Measurements from ENCODE around the gene IGLL5.
"Not testable (repeated sequence)": the region's sequence is repeated elsewhere in the genome, so short reads cannot be mapped to it uniquely, and the experiment has no call there.

Gene IGLL5

GRCh38 chr22:22884010-22884887 lies 3.4 kb upstream of the IGLL5 start:
- peak; percentile 25 for DNase-seq (ENCODE audit: low spot score)

DNA sequence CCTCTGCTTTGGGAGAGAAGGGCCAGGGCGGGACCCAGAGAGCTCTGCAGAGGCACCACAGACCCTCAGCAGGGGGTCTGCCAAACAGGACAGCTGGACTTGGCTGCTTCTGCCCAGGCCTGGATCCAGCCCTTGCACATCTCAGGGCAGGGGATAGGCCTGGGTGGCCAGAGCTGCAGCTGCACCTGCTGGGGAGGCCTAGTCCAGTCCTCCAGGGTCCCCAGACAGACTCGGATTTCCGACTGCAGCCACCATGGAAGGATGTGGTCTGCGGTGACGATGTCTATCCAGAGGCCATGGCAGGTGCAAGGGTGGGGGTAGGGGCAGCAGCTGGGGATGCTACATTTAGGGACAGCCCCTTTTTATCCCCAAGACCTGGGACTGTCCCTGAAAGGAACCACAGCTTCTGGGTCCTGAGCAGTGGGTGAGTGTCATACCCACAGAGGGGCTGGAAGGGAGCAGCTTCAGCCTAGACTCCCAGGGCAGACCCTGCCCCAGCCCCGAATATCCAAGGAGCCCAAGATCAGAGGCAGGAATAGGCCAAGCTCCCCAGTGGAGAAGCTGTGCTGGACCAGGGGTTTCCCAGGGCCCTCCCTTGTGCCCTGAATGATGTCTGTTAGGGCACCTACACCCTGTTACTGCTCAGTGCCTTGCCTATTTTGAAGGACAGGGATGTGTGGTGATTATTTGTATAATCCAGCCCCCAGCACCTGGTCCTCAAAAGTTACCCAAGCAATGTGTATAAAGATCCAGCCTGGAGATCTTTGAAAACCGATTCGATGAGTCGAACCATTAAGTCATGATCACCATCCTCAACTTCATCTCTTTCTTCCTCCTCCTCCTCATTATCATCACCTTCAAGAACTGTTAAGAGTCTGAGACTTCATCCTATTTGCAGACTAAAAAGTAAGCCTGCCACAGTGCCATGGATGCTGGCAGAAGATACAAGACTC lies 2.5 kb upstream of the IGLL5 start:
- DNase-seq (ENCODE audit: low spot score): no peak

- DNase-seq (ENCODE audit: low spot score): no peak
Observed at GRCh38 chr22:22886546-22886945, 1.1 kb upstream of the IGLL5 start.

DNA sequence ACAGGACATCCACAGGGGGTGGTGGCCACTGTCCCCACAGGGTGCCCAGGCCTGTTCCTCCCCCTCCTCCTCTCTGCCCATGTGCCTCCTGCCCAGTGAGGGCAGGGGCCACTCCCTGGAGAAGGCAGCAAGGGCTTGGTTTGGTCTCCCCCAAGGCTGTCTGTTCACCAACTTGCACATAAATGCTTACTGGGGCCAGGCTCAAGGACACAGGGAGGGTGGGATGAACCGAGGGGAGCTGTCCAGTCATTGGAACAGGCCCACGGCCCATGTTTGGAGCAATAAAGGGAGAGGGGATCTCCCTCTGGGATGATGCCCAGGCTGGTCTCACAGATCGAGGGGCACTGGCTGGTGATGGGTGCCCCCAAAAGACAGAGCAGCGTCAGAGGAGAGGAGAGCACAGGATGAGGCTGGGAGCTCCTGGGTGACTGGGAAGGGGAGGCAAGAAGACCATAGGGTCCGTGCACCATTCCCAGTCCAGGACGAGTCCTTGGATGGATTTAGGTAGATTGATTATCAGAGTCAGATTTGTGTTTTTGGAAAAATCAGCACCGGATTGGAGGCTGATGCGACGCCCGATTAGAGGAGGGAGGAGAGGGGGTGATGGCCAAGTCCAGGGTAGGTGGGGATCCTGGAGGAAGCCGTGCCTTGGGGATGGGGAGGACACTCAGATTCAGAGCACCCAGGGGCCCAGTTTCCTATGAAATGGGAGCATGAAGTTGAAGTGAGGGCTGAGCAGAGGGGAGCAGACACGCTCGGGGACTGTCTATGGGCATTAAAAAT lies 1.1 kb downstream of the IGLL5 start:
- DNase-seq (ENCODE audit: low spot score): no peak

DNA sequence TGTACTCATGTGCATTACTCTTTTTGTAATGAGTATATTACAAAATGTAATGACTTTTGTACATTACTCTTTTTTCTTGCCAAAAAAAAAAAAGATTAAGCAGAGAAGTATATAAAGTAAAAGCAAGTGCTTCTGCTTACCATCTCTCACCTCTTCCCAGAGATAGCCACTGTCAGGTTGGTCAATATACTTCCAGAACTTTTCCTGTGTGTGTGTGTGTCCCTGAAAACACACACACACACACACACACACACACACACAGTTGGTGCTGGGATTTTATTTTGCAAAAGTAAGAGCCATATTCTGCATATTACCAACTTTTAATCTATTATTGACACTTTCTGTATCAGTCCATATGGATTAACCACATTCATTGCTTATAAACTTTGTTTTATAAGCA lies 2.5 kb downstream of the IGLL5 start:
- DNase-seq (ENCODE audit: low spot score): no peak

- DNase-seq (ENCODE audit: low spot score): no peak
Observed at GRCh38 chr22:22891139-22891621, 3.6 kb downstream of the IGLL5 start.

DNA sequence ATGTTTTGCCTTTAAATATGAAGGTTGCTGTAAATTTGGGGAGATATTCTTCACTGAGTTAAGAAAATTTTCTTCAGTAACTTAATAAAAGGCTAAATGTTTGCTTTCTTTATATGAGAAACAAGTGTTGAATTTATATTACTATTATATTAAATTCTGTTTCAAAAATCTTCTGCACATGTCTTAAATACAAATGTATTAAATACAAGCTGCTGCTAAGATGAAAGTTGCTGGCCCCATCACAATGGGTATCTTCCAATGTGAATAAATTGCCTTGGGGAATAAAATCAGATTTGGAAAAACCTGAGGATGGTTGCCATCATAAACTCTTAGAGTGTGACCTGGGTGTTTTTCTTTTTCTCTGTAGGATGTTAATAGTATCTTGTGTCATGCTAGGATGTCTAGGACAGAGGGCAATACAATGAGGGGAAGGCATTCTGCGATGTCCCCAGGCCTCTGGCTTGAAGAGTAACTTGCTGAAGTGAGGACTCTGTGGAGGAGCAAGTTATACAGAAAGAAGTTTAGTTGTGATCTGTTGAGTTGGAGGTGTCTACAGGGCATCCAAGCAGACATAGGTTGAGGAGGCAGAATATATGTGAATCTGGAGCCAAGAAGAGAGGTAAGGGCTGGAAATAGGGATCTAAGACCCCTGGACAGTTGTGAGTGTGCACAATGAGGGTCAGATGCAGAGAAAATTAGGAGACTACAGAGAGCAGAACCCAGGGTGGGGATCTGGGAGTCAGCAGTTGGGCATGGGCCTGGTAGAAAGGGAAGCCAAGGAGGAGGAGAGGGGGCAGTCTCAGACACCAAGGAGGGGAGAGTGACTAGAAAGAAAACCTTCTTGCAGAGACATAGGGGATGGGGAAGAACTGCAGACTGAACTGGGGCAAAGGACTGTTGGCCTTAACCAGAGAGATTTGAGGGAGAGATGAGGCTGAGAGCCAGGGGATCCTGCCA lies 4.8 kb downstream of the IGLL5 start:
- DNase-seq (ENCODE audit: low spot score): no peak

- no peak for DNase-seq (ENCODE audit: low spot score)
Observed at GRCh38 chr22:22893077-22893805, 5.6 kb downstream of the IGLL5 start.

- DNase-seq (ENCODE audit: low spot score): no peak
Observed at GRCh38 chr22:22893891-22894739, 6.5 kb downstream of the IGLL5 start.

DNA sequence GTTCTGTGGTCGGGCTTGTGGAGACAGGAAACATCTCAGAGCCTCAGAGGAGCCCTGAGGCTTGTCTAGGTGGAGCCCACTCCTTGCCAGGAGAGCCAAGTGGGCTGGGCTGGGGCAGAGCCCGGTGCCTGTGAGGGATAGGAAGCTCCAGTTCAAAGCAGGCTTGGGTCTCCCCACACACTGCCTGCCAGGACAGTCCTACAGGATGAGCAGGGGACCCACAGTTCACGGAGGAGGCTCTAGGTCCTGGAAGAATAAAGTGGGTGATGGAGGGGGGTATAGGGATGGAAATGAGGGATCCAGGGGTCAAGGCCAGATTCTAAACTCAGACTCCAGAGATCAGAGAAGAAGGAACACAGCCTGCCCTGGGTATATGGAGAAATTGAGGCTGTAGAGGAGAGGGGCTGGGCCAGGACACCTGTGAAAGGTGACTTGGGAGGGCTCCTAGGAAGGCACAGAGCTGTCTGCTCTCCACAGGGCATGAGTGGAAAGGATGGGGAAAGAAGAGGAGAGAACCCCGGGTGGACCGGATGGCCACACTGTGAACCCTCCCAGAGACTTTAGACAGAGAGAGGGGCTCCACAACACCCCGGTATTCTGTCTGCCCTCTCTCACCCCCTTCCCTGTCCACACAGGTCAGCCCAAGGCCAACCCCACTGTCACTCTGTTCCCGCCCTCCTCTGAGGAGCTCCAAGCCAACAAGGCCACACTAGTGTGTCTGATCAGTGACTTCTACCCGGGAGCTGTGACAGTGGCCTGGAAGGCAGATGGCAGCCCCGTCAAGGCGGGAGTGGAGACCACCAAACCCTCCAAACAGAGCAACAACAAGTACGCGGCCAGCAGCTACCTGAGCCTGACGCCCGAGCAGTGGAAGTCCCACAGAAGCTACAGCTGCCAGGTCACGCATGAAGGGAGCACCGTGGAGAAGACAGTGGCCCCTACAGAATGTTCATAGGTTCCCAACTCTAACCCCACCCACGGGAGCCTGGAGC lies 7.4 kb downstream of the IGLL5 start:
- no peak for DNase-seq (ENCODE audit: low spot score)

GRCh38 chr22:22895776-22896445 lies 8.3 kb downstream of the IGLL5 start:
- DNase-seq (ENCODE audit: low spot score): no peak

DNA sequence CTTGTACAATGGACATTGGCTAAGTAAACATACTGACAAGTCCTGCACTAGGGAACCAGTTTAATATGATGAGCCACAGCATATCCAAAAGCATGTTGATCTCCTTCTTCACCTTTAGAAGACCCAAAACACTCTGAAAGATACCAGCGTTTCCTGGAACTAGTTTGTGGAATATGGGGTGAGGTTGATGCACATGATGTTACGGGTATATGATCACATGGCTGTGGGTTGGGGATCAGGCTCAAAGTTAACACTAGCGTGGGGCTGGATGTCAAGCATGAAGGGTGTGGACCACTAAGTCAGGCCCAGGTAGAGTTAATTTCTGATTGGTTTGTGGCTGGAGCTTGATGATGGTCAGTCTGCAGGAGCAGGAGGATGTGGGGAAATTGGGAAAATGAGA lies 9.0 kb downstream of the IGLL5 start:
- DNase-seq (ENCODE audit: low spot score): no peak

- DNase-seq (ENCODE audit: low spot score): no peak
Observed at GRCh38 chr22:22897091-22897490, 9.5 kb downstream of the IGLL5 start.

DNA sequence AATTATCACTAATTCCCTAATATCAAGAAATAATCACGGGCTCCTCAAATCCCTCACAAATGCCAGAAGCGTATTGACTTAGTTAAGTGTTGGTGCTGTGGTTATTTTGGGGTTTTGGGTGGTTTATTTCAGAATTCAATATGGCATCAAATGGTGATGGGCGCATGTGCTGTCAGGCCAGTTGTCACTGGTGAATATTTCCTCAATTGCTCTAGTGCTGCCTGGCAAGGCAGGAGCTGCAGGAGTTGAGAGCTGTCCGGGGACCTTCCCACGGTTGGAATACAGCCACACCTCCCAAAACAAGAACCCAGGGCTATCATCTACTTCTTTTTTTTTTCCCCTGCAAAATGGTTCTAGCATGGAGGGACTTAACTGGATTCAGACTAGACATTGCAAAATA lies 10.3 kb downstream of the IGLL5 start:
- DNase-seq (ENCODE audit: low spot score): no peak

- not testable (repeated sequence) for DNase-seq (ENCODE audit: low spot score)
Observed at GRCh38 chr22:22898411-22898950, 10.9 kb downstream of the IGLL5 start.

DNA sequence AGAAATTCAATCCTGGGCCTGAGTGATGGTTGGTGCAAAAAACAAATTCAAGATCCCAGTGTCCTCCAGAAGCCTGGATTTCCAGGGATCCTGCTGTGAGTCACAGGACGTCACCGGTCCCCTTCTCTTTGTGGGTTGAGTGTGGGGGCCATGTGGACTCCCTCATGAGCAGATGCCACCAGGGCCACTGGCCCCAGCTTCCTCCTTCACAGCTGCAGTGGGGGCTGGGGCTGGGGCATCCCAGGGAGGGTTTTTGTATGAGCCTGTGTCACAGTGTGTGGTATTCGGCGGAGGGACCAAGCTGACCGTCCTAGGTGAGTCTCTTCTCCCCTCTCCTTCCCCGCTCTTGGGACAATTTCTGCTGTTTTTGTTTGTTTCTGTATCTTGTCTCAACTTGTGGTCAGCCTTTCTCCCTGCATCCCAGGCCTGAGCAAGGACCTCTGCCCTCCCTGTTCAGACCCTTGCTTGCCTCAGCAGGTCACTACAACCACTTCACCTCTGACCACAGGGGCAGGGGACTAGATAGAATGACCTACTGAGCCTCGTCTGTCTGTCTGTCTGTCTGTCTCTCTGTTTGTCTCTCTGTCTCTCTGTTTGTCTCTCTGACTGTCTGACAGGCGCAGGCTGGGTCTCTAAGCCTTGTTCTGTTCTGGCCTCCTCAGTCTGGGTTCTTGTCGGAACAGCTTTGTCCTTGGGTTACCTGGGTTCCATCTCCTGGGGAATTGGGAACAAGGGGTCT lies 11.9 kb downstream of the IGLL5 start:
- not testable (repeated sequence) for DNase-seq (ENCODE audit: low spot score)
